GM12874 (cell line): Measurements from ENCODE around the gene CELA2B.

Experiments
- CTCF ChIP-seq: IDR thresholded peaks from 2 replicates; pipeline ENCODE4 v1.5.1; 2011; ENCODE audit warnings: low read depth, mild to moderate bottlenecking, control low read depth, low read length, moderate library complexity; ENCODE audit not compliant: insufficient read depth

The CELA2B gene

GRCh38 chr1:15475752-15476314 lies at the start of gene CELA2B:
Gene CELA2B (plus strand): TSS chr1:15476104. CDS start chr1:15476126, 22 bp downstream.
- no peak for TF ChIP-seq CTCF

DNA sequence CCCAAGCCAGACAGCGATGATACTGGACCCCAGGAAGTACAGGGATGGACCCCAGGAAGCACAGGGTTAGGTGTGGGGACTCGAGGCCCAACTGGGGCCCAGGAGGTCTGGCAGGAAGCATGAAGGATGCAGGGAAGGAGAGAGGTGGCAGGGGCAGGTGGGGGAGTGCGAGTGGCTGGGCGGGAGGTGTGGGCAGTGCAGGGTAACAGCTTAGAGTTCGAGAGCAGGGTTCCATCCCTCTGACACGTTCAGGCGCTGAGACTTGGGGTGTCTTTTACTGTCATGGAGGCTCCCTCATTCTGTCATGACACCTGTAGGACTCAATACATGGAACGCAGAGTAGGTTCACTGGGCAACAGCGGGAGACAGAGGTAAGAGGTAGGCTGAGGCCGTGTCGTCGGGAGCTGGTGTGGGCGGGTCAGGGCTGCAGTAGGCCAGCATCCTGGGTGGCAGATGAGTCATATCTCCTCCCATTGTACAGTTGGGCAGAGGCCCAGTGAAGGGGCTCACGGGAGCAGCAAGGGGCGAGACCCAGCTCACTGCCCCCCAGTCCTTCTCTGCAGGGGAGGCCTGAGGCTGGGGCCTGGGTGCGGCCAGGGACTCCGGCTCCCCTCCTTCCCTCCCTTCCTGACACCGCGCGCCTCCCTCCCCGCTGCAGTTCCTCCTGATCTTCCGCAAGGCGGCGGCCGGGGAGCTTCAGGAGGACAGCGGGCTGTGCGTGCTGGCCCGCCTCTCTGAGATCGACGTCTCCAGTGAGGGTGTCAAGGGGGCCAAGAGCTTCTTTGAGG lies 49.2 kb upstream of the CELA2B start:
- no peak for TF ChIP-seq CTCF

DNA sequence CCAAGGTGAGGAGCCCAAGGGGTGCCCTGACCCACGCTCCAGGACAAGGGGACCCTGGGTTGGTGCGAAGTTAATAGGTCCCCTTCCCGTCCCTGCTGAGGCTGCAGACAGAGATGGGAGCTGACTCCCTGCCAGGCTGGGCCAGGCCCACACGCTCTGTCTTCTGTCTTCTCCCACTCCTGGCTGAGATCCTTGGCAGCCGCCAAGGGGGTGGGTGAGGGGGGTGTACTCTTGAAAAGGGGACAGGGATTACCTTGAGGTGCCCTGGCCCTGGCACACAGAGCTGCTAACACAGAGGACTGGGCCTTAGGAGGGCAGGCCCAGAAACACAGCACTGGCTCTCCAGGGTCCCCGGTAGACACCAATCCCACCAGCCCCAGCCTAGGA lies 48.6 kb upstream of the CELA2B start:
- TF ChIP-seq CTCF: no peak

- no peak for TF ChIP-seq CTCF
Observed at GRCh38 chr1:15428815-15429435, 47.0 kb upstream of the CELA2B start.

GRCh38 chr1:15429701-15430149 lies 46.2 kb upstream of the CELA2B start:
- no peak for TF ChIP-seq CTCF

DNA sequence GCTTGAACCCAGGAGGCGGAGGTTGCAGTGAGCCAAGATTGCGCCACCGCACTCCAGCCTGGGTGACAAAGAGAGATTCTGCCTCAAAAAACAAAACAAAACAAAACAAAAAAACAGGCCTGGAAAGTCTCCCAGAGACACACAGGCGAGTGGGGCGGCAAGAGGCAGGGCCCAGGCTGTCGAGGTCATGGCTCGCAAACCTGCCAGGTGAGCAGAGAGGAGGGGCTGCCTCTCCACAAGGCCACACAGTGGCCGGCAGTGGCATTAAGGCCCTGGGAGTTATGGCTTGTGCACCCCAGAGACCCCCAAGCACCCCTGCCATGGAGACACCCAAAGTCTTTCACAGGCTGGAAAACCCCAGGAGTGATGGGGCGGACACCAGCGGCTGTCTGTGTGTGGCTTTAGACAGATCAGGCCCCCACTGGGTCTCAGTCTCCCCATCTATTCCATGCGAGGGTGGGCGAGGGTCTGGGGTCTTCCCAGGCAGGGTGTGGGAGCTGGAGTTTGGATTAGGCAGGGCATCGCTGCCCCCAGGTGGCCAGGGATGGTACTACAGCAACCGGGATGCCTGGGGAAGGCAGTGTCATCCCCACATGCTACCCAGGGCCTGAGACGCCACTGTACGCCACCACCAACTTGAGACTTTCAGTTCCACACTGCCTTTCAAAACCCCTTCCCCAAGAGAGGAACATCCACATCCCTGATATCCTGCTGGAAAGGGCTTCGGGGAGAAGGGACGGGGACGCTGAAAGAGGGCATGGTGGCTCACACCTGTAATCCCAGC lies 44.9 kb upstream of the CELA2B start:
- TF ChIP-seq CTCF: peak; percentile 98

DNA sequence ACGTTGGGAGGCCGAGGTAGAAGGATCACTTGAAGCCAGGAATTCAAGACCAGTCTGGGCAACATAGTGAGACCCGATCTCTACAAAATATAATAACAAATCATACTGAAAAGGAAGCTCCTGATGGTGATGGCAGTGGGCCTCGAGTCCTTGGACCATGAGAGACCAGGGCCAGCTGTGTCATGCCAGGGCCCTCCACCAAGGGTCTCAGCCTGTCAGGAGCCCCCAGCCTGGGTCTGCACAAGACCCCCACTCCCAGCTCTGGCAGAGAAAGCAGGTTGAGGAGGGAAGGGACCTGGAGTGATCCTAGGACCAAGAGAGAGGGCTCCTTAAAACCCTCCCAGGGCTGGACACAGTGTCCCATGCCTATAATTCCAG lies 44.3 kb upstream of the CELA2B start:
- no peak for TF ChIP-seq CTCF
